Myocyte (in vitro differentiated cells): ENCODE results near the gene GNA14. TPM values are rescaled to one million over a fixed set of nuclear protein-coding genes. Genes with fewer than 3 reads are reported as not detected.
"Not testable (repeated sequence)": the region's sequence is repeated elsewhere in the genome, so short reads cannot be mapped to it uniquely, and the experiment has no call there.

Source experiments
- DNase-seq: peaks from one replicate; pipeline ENCODE4 v3.0.0-alpha.2; 2012; ENCODE audit warnings: low read depth
- polyA plus RNA-seq: library from polyadenylated mRNA; unstranded; fragments of >200 nt; gene quantifications from one replicate; pipeline ENCODE4 v1.2.1, GENCODE V29; 2012; ENCODE audit warnings: missing spikeins
- total RNA-seq: library from RNA; depleted of rRNA; stranded (reverse); fragments of >200 nt; gene quantifications from 2 replicates; pipeline ENCODE4 v1.2.3, GENCODE V29; 2014

The GNA14 gene
- 0.21 TPM in 1 of 2 replicates, not detected in the other for total RNA-seq
- 0.06 TPM for polyA plus RNA-seq

GRCh38 chr9:77648234-77649108 lies at the start of gene GNA14:
GNA14 (minus strand) TSS chr9:77648322; CDS start chr9:77647793, 529 bp downstream.
- peak; percentile 2 for DNase-seq

- DNase-seq, result no peak
These were observed 49.3 kb upstream of the GNA14 start for GRCh38 chr9:77697238-77697984.

GRCh38 chr9:77690723-77691122 lies 42.6 kb upstream of the GNA14 start:
- not testable (repeated sequence) for DNase-seq

- DNase-seq, result peak; percentile 5
These were observed 42.0 kb upstream of the GNA14 start for GRCh38 chr9:77690119-77690518.

- DNase-seq, result not testable (repeated sequence)
These were observed 39.6 kb upstream of the GNA14 start for GRCh38 chr9:77687737-77688136.

- no peak for DNase-seq
These were observed 32.5 kb upstream of the GNA14 start for GRCh38 chr9:77680581-77680980.

GRCh38 chr9:77679661-77680368 lies 31.7 kb upstream of the GNA14 start:
- DNase-seq, result no peak

GRCh38 chr9:77679088-77679487 lies 31.0 kb upstream of the GNA14 start:
- no peak for DNase-seq

- DNase-seq, result no peak
These were observed 29.9 kb upstream of the GNA14 start for GRCh38 chr9:77677957-77678535.

GRCh38 chr9:77677397-77677796 lies 29.3 kb upstream of the GNA14 start:
- DNase-seq, result no peak

- DNase-seq, result peak; percentile 19
These were observed 26.0 kb upstream of the GNA14 start for GRCh38 chr9:77673941-77674791.

- no peak for DNase-seq
These were observed 24.1 kb upstream of the GNA14 start for GRCh38 chr9:77672183-77672582.

- DNase-seq, result no peak
These were observed 19.0 kb upstream of the GNA14 start for GRCh38 chr9:77667151-77667550.

GRCh38 chr9:77663754-77664153 lies 15.6 kb upstream of the GNA14 start:
- peak; percentile 74 for DNase-seq

GRCh38 chr9:77661566-77662085 lies 13.5 kb upstream of the GNA14 start:
- DNase-seq, result peak; percentile 28

- DNase-seq, result no peak
These were observed 11.8 kb upstream of the GNA14 start for GRCh38 chr9:77659926-77660325.

- DNase-seq, result no peak
These were observed 3.1 kb upstream of the GNA14 start for GRCh38 chr9:77651203-77651602.

GRCh38 chr9:77649109-77649812 lies 1.1 kb upstream of the GNA14 start:
- peak; percentile 38 for DNase-seq
